Right forelimb (tissue), 1 donor: ENCODE measurements around the gene SMKR1.
"Not testable (repeated sequence)": the region's sequence is repeated elsewhere in the genome, so short reads cannot be mapped to it uniquely, and the experiment has no call there.

Source experiments
- DNase-seq: peaks from one replicate; pipeline ENCODE4 v3.0.0-alpha.2; 2018

Gene SMKR1

DNA sequence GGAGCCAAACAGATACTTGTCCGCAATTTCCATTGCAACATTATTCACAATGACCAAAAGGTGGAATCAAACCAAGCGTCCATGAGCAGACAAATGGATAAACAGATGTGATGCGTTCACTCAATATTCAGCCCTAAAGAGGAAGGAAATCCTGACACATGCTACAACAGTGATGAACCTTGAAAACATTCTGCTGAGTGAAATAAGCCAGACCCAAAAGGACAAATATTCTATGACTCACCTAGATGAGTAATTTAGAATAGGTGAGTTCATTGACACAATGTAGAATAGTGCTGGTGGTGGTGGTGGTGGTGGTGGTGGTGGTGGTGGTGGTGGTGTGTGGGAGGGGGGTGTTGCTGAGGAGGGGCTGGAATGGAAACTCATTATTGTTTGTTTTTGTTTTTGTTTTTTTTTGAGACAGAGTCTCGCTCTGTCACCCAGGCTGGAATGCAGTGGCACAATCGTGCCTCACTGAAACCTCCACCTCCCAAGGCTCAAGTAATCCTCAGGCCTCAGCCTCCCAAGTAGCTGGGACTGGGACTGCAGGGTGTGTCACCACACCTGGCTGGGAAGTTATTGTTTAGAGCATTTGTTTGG, 28.6 kb downstream of the SMKR1 start:
- DNase-seq: no peak

DNA sequence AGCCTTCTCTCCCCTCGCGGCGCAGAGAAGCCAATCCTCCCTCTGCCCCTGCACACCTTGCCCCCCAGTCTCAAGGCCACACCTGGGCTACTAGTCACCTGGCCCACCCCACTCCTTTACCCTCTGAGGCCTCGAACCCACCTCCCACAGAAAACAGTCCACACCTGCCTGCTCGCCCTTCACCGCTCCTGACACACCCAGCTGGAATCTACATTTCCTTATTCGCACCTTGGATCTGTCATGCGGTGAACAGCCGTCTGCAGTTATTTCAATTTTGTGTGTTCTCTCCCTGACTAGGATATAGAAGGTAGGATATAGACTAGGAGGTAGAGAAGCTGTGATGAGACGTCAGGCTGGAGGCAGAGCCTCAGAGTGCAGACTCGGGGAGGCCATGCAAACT, 29.4 kb downstream of the SMKR1 start:
- no peak for DNase-seq

DNA sequence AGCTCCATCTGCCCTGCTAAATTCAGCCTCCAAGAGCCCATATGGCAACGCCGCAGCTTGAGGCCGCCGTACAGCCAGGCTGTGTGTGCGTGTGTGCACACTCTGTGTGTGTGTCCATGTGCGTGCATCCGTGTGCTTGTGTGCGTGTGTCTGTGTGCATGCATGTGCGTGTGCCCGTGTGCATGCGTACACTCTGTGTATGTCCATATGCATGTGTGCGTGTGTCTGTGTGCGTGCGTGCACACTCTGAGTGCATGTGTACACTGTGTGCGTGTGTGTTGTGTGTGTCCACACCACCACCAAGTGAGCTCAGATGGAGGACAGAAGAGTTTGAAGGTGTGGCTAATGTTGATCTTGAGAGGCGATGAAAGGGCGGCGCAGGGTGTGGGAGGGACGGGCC, 30.0 kb downstream of the SMKR1 start:
- no peak for DNase-seq

DNA sequence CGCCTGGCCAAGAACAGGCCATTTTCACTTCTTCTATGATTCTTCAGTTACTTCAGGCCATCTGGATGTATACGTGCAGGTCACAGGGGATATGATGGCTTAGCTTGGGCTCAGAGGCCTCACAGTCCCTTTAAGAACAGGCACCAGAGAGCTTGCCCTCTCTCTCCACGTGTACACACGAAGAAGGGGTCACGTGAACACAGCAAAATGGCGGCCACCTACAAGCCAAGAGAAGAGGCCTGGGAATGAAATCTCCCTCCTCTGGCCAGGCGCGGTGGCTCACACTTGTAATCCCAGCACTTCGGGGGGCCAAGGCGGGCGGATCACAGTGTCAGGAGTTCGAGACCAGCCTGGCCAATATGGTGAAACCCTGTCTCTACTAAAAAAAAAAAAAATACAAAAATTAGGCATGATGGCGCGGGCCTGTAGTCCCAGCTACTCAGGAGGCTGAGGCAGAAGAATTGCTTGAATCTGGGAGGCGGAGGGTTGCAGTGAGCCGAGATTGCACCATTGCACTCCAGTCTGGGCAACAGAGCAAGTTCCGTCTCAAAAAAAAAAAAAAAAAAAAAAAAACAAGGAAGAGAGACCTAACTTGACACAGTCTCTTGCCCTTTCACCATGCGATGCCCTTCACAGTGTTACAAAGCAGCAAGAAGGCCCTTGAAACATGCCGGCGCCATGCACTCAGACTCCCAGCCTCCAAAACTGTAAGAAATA, 32.4 kb downstream of the SMKR1 start:
- not testable (repeated sequence) for DNase-seq

DNA sequence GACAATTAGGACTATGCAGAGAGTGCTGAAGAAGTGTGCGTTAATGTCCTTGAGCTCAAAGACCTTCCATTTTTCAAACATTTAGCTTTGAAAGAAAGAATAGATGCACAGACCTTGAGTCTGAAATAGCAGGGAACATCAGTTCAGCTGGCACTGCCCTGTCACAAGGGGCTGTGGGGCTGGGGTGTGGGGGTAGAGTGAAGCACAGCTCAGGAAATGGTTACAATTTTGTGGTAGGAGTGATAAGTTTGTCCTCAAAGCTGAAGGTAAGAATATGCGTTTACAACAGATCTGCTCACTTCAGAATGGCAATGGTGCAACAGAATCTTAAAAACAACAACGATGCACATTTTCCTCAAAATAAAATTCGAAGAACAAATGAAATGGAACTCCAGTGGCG, 33.6 kb downstream of the SMKR1 start:
- no peak for DNase-seq

DNA sequence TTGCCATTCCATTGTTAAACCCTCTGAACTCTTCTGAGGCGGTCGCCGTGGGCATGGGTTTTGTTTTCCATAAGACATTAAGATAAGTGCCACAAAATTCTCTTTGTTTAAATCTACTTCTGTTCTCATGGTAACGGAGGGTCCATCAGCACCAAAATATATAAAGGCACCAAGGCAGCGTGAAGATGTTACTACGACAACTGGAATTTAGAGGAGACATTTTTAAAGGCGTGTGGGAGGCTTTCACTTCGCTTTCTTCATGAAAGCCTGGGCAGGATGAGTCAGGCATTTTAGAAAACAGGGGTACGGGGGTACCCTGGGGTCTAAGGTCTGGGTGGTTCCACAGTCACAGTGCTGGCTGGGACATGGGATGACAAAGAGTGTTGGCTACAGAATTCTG, 34.0 kb downstream of the SMKR1 start:
- no peak for DNase-seq

DNA sequence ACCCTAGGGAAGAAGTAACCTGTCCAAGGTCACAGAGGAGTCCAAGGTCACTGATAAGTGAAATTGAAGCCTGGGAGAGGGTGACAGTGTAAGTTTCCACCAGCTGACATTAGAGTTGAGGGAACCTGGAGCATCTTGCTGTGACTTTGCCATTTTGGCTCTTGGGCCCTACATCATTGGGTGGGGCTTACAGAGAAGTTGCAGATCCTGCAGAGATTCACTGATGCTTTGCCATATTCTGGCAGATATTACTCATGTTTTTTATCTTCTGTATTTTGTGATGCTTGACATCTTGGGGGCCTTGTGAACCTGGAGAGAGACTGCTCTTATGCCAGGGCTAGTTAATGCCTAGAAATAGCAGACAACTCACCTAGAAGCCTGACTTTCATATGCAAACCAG, 36.5 kb downstream of the SMKR1 start:
- no peak for DNase-seq

DNA sequence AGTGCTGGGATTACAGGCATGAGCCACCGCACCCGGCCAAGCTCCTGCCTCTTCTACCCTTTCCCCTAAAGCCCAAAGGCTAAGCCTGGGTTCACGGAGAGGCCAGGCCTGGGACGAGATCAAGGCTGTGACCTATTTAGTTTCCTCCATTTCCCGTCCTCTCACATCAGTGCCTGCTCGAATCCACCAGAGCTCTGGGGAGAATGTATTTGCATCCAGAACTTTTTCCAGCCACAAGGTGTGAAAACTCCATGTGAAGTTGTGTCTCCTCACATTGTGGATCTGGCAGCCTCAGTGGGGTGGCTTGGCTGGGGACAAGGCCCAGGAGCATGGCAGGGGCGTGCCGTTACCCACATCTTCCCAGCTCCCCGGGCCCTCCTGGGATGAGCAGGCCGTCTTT, 38.0 kb downstream of the SMKR1 start:
- DNase-seq: no peak

DNA sequence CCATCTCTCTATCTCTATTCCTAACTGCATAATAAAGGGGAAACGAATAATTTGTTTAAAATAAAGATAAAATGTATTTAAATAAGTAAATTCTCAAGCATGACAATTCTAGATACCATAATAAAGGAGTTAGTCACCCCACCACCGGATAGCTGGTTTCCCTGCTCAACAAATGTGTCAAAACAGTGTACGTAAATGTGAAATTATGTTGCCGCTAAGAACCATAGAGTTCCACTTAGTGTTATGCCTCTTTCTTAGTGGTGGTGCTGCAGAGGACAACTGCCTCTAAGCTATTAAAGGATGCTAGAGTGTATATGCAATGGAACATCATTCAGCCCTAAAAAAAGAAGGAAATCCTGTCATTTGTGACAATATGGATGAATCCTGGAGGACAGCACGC, 42.4 kb downstream of the SMKR1 start:
- DNase-seq: no peak

DNA sequence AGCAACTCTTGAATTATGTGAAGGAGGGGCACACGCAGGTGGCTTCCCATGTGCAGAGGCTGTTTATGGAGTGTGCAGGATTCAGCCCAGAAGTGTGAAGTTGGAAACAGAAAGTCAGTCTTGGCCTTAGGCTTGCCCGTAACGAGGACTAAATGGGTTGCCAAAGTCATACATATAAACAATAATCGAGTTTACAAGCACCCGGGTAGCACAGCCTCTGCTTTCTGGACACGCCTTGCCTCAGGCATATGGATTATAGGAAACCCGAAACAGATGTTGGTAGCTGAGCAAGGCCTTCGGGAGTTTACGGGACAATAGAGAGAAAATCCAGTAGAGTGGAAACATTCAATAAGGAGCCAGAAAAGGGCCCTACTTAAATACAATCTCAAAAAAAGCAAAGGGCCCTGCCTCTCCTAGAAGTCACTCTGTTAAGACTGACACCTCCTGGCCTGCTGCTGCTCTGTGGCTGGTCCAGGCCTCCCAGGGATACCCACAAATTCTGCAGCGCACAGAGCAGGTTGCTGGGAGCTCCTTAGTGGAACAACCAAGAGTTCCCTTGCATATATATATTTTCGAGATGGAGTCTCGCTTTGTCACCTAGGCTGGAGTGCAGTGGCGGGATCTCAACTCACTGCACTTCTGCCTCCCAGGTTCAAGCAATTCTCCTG, 48.5 kb downstream of the SMKR1 start:
- no peak for DNase-seq

DNA sequence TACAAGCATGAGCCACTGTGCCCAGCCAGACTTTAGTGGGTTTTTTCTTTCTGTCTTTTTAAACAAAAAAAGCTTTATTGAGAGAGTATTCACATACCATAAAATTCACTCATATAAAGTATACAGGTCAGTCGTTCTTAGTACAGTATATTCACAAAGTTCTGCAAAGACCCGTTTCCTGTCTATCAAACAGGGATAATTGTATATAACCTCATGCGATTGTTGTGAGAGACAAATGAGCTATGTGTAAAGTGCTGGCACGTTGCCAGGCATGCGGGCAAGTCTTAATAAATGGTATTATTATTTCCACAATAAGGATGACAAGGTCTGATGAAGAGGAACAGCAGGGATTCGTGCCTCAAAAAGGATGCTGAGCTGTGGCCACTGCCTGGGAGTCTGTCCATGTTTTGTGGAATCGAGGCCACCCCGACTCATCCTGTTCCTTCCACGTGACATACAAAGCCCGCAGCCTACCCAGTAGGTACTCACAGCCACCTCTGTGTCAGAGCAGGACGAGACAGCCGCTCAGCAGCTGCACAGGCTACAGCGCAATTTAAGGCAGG, 51.6 kb downstream of the SMKR1 start:
- DNase-seq: no peak

DNA sequence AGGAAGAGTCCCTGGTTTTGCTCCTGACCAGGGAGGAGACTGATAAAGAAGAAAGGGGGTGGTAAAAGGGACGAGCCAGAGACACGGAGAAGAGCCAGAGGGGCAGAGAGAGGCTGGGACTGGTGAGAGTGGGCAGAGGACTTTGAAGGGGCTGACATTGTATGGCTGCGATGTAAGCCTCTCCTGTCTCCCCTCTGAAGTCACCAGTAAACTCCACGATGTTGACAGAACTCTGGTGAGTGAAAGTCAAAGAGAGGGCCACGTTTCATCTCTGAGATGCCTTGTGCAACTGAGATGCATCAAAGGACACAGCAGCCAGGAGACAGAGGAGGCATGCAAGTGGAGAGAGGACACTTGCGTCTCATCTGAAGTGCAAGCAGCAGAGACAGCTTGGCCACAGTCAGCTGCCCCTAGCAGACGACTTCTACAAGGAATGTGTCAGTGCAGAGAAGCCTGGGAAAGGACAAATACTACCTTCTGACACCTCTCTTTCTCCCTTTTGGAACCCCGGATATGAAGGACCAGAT, 54.3 kb downstream of the SMKR1 start:
- DNase-seq: no peak

DNA sequence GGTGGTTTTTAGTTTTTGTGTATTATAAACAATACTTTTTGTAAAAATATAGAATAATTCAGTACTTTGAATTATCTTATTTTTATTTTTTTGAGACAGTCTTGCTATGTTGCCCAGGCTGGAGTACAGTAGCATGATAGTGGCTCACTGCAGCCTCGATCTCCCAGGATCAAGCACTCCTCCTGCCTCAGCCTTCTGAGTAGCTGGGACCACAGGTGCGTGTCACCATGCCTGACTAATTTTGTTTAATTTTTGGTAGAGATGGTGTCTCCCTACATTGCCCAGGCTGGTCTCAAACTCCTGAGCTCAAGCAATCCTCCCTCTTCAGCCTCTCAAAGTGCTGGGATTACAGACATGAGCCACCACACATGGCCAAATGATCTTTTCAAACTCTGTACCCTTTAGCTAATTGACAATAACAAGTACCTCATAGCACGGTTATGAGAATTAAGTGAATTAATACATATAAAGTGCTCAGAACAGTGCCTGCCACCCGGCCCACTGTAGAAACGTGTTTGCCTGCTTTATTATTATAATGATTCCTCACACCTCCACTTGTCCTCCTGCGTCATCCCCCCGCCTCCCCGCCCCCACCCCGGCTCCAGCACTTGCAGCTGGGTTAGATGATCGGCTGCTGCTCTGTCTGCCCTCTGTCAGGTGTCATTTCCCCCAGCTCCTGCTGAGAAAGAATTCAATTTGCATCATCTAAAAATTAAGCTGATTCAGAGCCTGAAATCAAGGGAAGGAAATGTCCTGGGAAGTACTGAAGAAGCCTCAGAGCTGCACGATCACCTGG, 55.6 kb downstream of the SMKR1 start:
- DNase-seq: no peak

DNA sequence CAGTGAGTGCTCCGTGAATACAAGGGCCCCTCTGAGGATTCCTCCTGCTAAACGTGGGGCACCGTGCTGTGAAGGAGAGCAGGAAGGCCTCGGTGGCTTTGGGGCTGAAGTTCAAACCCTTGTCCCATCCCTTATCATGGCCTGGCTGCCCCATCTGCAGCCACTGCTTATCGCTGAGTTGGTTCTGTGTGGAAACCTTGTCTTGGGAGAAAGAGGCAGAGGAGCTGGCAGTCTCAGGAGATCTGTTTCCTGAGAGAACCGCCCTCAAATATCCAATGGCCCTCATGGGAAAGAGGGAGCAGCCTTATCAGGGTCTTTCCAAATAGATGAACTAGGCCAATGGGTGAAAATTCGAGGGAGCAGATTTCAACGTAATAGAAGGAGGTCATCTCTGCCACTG, 57.2 kb downstream of the SMKR1 start:
- no peak for DNase-seq

DNA sequence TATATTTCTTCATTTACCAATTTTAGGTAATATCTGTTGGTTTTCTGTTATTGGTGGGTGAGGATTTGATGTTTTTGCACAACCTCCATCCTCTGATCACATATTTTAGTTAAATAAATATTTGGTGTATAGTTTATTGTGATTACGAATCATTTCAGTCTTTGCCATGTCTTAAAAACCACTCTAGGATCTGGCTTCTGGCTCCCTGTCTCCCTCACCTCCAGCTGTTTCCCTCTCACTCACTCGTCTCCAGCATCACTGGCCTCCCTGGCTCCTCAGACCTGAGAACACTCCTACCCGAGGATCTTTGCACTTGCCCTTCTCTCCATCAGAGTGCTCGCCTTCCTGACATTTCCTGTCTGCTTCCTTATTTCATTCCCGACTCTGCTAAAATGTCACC, 58.5 kb downstream of the SMKR1 start:
- no peak for DNase-seq

DNA sequence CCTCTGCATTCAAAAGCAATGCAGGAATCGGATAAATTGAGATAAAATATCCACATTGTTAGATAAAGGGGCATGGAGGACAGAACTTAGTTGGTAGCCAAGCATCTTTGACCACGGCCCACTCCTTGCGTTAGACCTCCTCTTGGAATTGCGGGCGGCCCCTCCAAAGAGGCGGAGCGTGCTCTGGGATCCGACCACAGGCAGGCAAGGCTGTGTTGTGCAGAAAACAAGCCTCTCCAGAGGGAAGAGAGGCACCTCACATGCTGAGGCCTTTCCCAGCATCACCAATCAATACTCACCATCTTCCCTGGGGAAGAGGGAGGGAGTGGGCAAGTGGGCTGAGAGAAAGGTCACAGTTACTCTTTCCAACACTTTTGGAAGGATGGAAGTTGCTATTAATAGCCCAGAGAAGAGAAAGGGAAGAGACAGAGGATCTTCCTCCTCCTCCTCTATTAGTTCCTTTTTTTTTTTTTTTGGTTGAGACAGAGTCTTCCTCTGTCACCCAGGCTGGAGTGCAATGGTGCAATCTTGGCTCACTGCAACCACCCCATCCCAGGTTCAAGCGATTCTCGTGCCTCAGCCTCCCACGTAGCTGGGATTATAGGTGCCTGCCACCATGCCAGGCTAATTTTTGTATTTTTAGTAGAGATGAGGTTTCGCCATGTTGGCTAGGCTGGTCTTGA, 59.5 kb downstream of the SMKR1 start:
- no peak for DNase-seq
